Measurements from ENCODE around the gene ABHD5. TPM values are rescaled to one million over a fixed set of nuclear protein-coding genes. Genes with fewer than 3 reads are reported as not detected.

ABHD5 gene
- total RNA-seq, 4 donors from 2014 or later, result 2.8 to 21.3 (median 12.2) TPM

DNA sequence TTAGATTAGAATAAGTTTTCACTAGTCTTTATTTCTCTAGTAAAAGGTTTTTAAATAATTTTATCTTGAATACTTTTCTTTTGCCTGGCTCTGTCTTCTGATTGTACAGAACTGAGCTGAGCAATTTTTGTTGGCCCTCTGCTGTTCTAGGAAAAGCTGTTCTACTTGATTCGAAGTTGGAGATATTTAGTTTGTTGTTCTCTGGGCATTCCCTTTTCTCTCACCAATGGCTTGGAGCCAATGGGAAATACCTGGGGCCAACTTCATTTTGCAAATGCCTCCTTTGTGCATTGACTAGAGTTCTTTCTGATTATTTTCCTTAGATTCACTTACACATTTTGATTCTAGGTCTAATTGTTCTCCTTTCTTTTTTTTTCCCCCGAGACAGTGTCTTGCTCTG, 16.5 kb downstream of the ABHD5 start:
- Histone ChIP-seq H3K4me3 (no peak overlapping the region), H3K9me3 (no peaks in the 10 kb centered on the region), H3K36me3 (no peaks in the 10 kb centered on the region), H3K4me1 (no peaks in the 10 kb centered on the region), H3K27ac (no peak overlapping the region), H3K27me3 (no peaks in the 10 kb centered on the region)
- intact Hi-C loops (cut with DNase I; ENCODE audit: low total_unique reads), result no loop called here
- DNase-seq, result no peak
- no peak for TF ChIP-seq POLR2A (IDR thresholded peaks at IDR 0.05)
- TF ChIP-seq, protein P1, sequence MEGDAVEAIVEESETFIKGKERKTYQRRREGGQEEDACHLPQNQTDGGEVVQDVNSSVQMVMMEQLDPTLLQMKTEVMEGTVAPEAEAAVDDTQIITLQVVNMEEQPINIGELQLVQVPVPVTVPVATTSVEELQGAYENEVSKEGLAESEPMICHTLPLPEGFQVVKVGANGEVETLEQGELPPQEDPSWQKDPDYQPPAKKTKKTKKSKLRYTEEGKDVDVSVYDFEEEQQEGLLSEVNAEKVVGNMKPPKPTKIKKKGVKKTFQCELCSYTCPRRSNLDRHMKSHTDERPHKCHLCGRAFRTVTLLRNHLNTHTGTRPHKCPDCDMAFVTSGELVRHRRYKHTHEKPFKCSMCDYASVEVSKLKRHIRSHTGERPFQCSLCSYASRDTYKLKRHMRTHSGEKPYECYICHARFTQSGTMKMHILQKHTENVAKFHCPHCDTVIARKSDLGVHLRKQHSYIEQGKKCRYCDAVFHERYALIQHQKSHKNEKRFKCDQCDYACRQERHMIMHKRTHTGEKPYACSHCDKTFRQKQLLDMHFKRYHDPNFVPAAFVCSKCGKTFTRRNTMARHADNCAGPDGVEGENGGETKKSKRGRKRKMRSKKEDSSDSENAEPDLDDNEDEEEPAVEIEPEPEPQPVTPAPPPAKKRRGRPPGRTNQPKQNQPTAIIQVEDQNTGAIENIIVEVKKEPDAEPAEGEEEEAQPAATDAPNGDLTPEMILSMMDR (IDR thresholded peaks at IDR 0.05), result no peak

DNA sequence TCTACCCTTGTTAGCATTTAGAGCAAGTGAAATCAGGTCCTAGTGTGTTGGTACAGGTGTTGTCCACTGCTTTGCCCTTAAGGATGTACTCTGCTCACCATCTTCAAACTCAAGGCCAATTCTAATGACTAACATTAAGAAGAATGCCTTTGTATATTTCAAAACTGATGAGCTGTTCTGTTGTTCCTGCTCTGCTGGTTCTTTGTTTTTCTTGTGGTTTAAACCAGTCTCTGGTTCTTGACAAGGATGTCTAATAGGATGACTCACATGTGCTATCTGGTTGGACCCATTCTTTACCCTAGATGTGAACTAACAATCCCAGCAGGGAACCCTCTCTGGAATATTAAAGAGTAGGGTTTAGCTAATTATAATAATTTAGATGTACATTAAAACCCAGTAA, 17.3 kb downstream of the ABHD5 start:
- H3K9me3 ChIP-seq, result no peaks in the 10 kb centered on the region
- H3K4me3 ChIP-seq, result no peak overlapping the region
- DNase-seq, result no peak
- TF ChIP-seq, protein P1 (IDR thresholded peaks at IDR 0.05), result no peak
- TF ChIP-seq POLR2A (IDR thresholded peaks at IDR 0.05), result no peak
- no peaks in the 10 kb centered on the region for H3K27me3 ChIP-seq
- no peak overlapping the region for H3K27ac ChIP-seq
- intact Hi-C loops (cut with DNase I; ENCODE audit: low total_unique reads), result no loop called here
- H3K4me1 ChIP-seq, result no peaks in the 10 kb centered on the region
- no peaks in the 10 kb centered on the region for H3K36me3 ChIP-seq

DNA sequence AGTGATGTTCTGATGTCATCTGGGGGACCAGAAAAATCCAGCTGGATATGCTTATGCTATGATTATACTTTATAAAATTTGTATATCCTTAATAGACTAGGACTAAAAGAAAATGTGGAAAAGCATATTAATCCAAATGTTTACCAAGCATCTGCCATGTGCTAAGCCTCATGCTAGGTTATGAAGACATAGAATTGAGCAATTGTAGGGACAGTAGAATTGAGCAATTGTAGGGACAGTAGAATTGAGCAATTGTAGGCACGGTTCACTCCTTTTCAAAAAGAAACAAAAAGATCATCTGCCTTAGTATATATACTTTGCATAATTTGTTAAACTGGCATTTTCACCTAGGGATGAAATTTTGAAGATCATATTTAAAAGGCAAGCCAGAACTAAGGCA, 18.3 kb downstream of the ABHD5 start:
- intact Hi-C loops (cut with DNase I; ENCODE audit: low total_unique reads), result no loop called here
- H3K4me1 ChIP-seq, result no peaks in the 10 kb centered on the region
- H3K27me3 ChIP-seq, result no peaks in the 10 kb centered on the region
- no peak for TF ChIP-seq POLR2A (IDR thresholded peaks at IDR 0.05)
- TF ChIP-seq, protein P1 (IDR thresholded peaks at IDR 0.05), result no peak
- no peak overlapping the region for H3K4me3 ChIP-seq
- no peaks in the 10 kb centered on the region for H3K9me3 ChIP-seq
- no peak overlapping the region for H3K27ac ChIP-seq
- no peaks in the 10 kb centered on the region for H3K36me3 ChIP-seq
- DNase-seq, result no peak

DNA sequence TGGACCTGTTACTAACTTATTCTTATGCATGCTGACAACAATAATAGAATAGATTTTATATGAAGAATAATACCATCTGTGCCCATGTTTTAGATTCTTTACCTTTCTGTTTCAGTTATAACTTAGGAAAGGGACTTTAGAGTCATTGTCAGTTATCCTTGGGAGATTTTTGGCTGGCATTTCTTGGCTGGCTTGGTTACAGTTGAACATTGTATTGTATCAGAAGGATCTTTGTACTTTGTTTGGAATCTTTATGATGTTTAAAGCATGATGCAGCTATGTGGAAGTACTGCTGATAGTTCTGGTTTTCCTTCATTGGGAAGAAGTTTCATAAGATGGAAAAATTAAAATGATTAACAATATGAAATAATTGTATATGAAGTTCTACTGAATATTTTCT, 19.9 kb downstream of the ABHD5 start:
- intact Hi-C loops (cut with DNase I; ENCODE audit: low total_unique reads), result no loop called here
- TF ChIP-seq, protein P1 (IDR thresholded peaks at IDR 0.05), result no peak
- no peak for TF ChIP-seq POLR2A (IDR thresholded peaks at IDR 0.05)
- no peaks in the 10 kb centered on the region for H3K36me3 ChIP-seq
- no peaks in the 10 kb centered on the region for H3K27me3 ChIP-seq
- H3K4me3 ChIP-seq, result no peak overlapping the region
- no peak overlapping the region for H3K27ac ChIP-seq
- no peaks in the 10 kb centered on the region for H3K9me3 ChIP-seq
- no peak for DNase-seq
- H3K4me1 ChIP-seq, result no peaks in the 10 kb centered on the region

DNA sequence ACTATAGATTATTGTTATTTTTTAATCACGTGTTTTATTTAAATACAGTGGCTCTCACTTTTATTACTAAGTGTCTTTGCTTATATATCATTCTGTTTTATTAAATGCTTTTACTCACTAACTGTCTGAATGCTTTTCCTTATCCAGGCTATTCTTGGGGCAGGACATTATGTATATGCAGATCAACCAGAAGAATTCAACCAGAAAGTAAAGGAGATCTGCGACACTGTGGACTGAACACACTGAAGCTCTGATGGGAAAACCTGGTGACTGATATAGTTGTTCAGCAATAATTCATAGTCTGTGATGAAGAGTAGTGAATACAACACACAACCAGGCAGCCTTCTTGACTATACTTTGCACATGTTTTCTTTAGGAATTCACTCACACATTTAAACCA, 27.6 kb downstream of the ABHD5 start:
- TF ChIP-seq, protein P1 (IDR thresholded peaks at IDR 0.05), result no peak
- TF ChIP-seq POLR2A (IDR thresholded peaks at IDR 0.05), result no peak
- H3K27me3 ChIP-seq, result no peaks in the 10 kb centered on the region
- intact Hi-C loops (cut with DNase I; ENCODE audit: low total_unique reads), result no loop called here
- no peaks in the 10 kb centered on the region for H3K36me3 ChIP-seq
- no peak overlapping the region for H3K4me3 ChIP-seq
- H3K27ac ChIP-seq, result no peak overlapping the region
- DNase-seq, result no peak
- no peaks in the 10 kb centered on the region for H3K4me1 ChIP-seq
- H3K9me3 ChIP-seq, result no peaks in the 10 kb centered on the region

All from uterus (tissue), 4 donors.